ENCODE data around the gene HCAR2.
"Not testable (repeated sequence)": the region's sequence is repeated elsewhere in the genome, so short reads cannot be mapped to it uniquely, and the experiment has no call there.

Gene HCAR2

GRCh38 chr12:122715211-122715610, 12.1 kb upstream of the HCAR2 start:
- not testable (repeated sequence) for DNase-seq

- not testable (repeated sequence) for DNase-seq
These were observed 10.5 kb upstream of the HCAR2 start for GRCh38 chr12:122713491-122714188.

GRCh38 chr12:122711266-122711665, 8.1 kb upstream of the HCAR2 start:
- DNase-seq, result peak; percentile 63

GRCh38 chr12:122710341-122710740, 7.2 kb upstream of the HCAR2 start:
- DNase-seq, result not testable (repeated sequence)

- not testable (repeated sequence) for DNase-seq
These were observed 6.1 kb upstream of the HCAR2 start for GRCh38 chr12:122709287-122709686.

GRCh38 chr12:122703841-122704240, 684 bp upstream of the HCAR2 start:
- DNase-seq, result not testable (repeated sequence)

GRCh38 chr12:122701481-122701880, 1.7 kb downstream of the HCAR2 start:
- DNase-seq, result not testable (repeated sequence)

- not testable (repeated sequence) for DNase-seq
These were observed 3.0 kb downstream of the HCAR2 start for GRCh38 chr12:122700038-122700710.

- DNase-seq, result not testable (repeated sequence)
These were observed 6.2 kb downstream of the HCAR2 start for GRCh38 chr12:122696922-122697321.

GRCh38 chr12:122691566-122691965, 11.6 kb downstream of the HCAR2 start:
- no peak for DNase-seq

GRCh38 chr12:122688291-122688690, 14.9 kb downstream of the HCAR2 start:
- DNase-seq, result no peak

GRCh38 chr12:122687086-122687485, 16.1 kb downstream of the HCAR2 start:
- no peak for DNase-seq

GRCh38 chr12:122686538-122686937, 16.6 kb downstream of the HCAR2 start:
- no peak for DNase-seq

GRCh38 chr12:122684297-122684813, 18.8 kb downstream of the HCAR2 start:
- DNase-seq, result no peak

GRCh38 chr12:122681814-122682213, 21.3 kb downstream of the HCAR2 start:
- peak; percentile 94 for DNase-seq

- DNase-seq, result not testable (repeated sequence)
These were observed 22.2 kb downstream of the HCAR2 start for GRCh38 chr12:122680989-122681388.

- DNase-seq, result not testable (repeated sequence)
These were observed 26.4 kb downstream of the HCAR2 start for GRCh38 chr12:122676781-122677180.

GRCh38 chr12:122676015-122676414, 27.1 kb downstream of the HCAR2 start:
- DNase-seq, result not testable (repeated sequence)

GRCh38 chr12:122672515-122672914, 30.6 kb downstream of the HCAR2 start:
- DNase-seq, result no peak

GRCh38 chr12:122669397-122670070, 33.6 kb downstream of the HCAR2 start:
- no peak for DNase-seq

- DNase-seq, result no peak
These were observed 34.9 kb downstream of the HCAR2 start for GRCh38 chr12:122668268-122668667.

- no peak for DNase-seq
These were observed 37.4 kb downstream of the HCAR2 start for GRCh38 chr12:122665759-122666158.

GRCh38 chr12:122665349-122665748, 37.8 kb downstream of the HCAR2 start:
- DNase-seq, result peak; percentile 18

GRCh38 chr12:122661938-122662337, 41.2 kb downstream of the HCAR2 start:
- no peak for DNase-seq
